Body of pancreas (tissue), 4 donors: Measurements from ENCODE around the gene ACSL4.
"Not testable (repeated sequence)": the region's sequence is repeated elsewhere in the genome, so short reads cannot be mapped to it uniquely, and the experiment has no call there.

ENCODE experiments used
- POLR2A ChIP-seq, 3 donors: fragments of 450-650 bp; IDR thresholded peaks; one replicate each; pipeline ENCODE4 v1.6.1; 2016; ENCODE audit warnings: antibody characterized with exemption in 3 of 3, mild to moderate bottlenecking in 2 of 3
- TF ChIP-seq, protein P1 (sequence below), 7 experiments: fragments of 450-650 bp in 4 of 7; fragments of 200-600 bp in 3 of 7; sonication (generic) in 3 of 7; IDR thresholded peaks; one replicate each; pipeline ENCODE4 v1.5.1; 2016 to 2019; ENCODE audit warnings: antibody characterized with exemption in 7 of 7

DNA sequence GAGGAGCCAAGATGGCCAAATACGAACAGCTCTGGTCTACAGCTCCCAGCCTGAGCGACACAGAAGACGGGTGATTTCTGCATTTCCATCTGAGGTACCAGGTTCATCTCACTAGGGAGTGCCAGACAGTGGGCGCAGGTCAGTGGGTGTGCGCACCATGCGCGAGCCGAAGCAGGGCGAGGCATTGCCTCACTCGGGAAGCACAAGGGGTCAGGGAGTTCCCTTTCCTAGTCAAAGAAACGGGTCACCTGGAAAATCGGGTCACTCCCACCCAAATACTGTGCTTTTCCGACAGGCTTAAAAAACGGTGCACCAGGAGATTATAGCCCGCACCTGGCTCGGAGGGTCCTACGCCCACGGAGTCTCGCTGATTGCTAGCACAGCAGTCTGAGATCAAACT, 88.4 kb downstream of the ACSL4 start:
- TF ChIP-seq, protein P1, sequence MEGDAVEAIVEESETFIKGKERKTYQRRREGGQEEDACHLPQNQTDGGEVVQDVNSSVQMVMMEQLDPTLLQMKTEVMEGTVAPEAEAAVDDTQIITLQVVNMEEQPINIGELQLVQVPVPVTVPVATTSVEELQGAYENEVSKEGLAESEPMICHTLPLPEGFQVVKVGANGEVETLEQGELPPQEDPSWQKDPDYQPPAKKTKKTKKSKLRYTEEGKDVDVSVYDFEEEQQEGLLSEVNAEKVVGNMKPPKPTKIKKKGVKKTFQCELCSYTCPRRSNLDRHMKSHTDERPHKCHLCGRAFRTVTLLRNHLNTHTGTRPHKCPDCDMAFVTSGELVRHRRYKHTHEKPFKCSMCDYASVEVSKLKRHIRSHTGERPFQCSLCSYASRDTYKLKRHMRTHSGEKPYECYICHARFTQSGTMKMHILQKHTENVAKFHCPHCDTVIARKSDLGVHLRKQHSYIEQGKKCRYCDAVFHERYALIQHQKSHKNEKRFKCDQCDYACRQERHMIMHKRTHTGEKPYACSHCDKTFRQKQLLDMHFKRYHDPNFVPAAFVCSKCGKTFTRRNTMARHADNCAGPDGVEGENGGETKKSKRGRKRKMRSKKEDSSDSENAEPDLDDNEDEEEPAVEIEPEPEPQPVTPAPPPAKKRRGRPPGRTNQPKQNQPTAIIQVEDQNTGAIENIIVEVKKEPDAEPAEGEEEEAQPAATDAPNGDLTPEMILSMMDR (IDR thresholded peaks at IDR 0.05), result not testable (repeated sequence)
- TF ChIP-seq POLR2A (IDR thresholded peaks at IDR 0.05), result not testable (repeated sequence)
